Psoas muscle (tissue), 8 donors: ENCODE results near the gene PTPN1. TPM values are rescaled to one million over a fixed set of nuclear protein-coding genes. Genes with fewer than 3 reads are reported as not detected.

Source experiments
- ATAC-seq, 4 donors: fragments of 200-7000 bp; cut with Tn5 transposase; one replicate each; pipeline ENCODE4 v1.9.1; 2020; ENCODE audit warnings: moderate library complexity in 3 of 4, mild to moderate bottlenecking in 2 of 4
- DNase-seq, 2 donors: peaks; one replicate each; pipeline ENCODE4 v3.0.0-alpha.2; 2020
- H3K27ac ChIP-seq: fragments of 200-600 bp; one replicate; pipeline ENCODE4 v1.8.0; 2022
- H3K27me3 ChIP-seq, 3 donors: fragments of 200-600 bp in 1 of 3; one replicate each; pipeline versions ENCODE4 v1.6.1 to v1.8.0; 2013 to 2022; ENCODE audit warnings: low read length in 2 of 3, mild to moderate bottlenecking in 2 of 3, moderate library complexity in 1 of 3; ENCODE audit not compliant: insufficient read depth in 3 of 3
- H3K36me3 ChIP-seq, 2 donors: fragments of 200-600 bp in 1 of 2; one replicate each; pipeline versions ENCODE4 v1.6.1 to v1.8.0; 2013 to 2022; ENCODE audit warnings: low read depth in 1 of 2, mild to moderate bottlenecking in 1 of 2, moderate library complexity in 1 of 2; ENCODE audit not compliant: insufficient read depth in 1 of 2
- H3K4me1 ChIP-seq: fragments of 200-600 bp; one replicate; pipeline ENCODE4 v1.8.0; 2022
- H3K4me3 ChIP-seq: fragments of 200-600 bp; one replicate; pipeline ENCODE4 v1.8.0; 2022; ENCODE audit warnings: mild to moderate bottlenecking
- H3K9me3 ChIP-seq: fragments of 200-600 bp; one replicate; pipeline ENCODE4 v1.8.0; 2022
- WGBS, 3 donors: extraction: QIAGEN DNeasy Blood & Tissue Kit; methylation state at CpG; one replicate each; pipeline versions ENCODE4 v1.1.6 to v1.1.7; 2013; 5-methylcytosine and 5-hydroxymethylcytosine counted together
- intact Hi-C, 2 donors: fragments of 100-400 bp; cut with DNase I; formaldehyde crosslinking; loops; one replicate each; pipeline versions ENCODE4 v1.11.0 to v1.14.2; 2022
- polyA plus RNA-seq, 3 donors: library from polyadenylated mRNA; stranded (reverse); fragments of 200-250 nt; gene quantifications; one replicate each; pipeline ENCODE4 v1.2.3, GENCODE V29; 2013
- total RNA-seq, 4 donors: library from RNA; stranded (reverse); fragmentation: NEBNext Ultra II Directional in 2 of 4; extraction: Animal tissue kit (Norgen Biotek cat#: 25700) in 2 of 4; gene quantifications; one replicate each; pipeline versions ENCODE4 v1.2.1 to v1.2.4, GENCODE V29; 2021 to 2023
- TF ChIP-seq, protein P1 (sequence below): fragments of 200-600 bp; IDR thresholded peaks from one replicate; pipeline ENCODE4 v1.8.0; 2022; ENCODE audit warnings: antibody characterized with exemption
- donor health status: healthy with polysubstance abuse.
- donor health status: DM: no; HTN: no; CAD: no; lungs with moderate emphysema.
- donor health status: Bipolar disorder and iron deficiency.
- donor health status: healthy.
- donor health status: DM: yes; HTN: yes; CAD: no.
- donor health status: DM: no; HTN: no; CAD: no.
- donor health status: DM: no; HTN: no; CAD: no.
- donor health status: DM: yes; HTN: yes; CAD: no.

The PTPN1 gene
- total and polyA plus RNA-seq, 7 donors: 28.7 to 112 (median 46.1) TPM

DNA sequence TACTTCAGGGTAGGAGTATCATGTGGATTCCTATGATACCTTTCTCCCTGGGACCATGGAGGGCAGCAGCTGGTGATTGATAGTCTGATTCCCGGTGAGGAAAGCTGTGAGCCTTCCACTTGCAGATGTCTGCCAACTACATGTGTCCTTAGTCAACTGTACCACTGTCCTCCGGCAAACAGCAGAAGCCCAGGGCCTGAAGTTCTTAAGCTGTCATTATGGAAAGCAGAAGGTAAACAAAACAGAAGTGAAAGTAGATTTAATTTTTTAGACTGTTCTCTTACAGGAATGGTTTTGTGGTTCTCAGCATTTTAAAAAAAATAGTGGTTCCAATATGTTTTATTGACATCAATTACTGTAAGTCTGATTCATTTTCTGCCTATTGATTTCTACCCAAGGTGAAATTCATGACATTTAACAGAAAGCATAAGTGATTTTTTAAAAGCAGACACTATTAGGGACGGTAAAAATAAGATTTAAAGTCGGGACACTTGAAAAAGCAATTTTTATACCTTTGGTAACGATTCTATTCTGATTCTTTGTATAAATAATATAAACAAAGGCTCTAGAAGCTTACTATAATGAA is 36.6 kb downstream of the PTPN1 start:
- WGBS, 3 donors: 61 to 69% (median 65%) methylated on average over 5 of the region's 5 CpGs
- Histone ChIP-seq H3K9me3 (no peaks in the 10 kb centered on the region), H3K27me3 (no peaks in the 10 kb centered on the region), H3K4me1 (peaks cover 49% of the 10 kb centered on the region), H3K27ac (peak overlapping the region; percentile 8), H3K36me3 (peaks cover 7 to 13% of the 10 kb centered on the region in 2 donors), H3K4me3 (no peak overlapping the region)
- TF ChIP-seq, protein P1, sequence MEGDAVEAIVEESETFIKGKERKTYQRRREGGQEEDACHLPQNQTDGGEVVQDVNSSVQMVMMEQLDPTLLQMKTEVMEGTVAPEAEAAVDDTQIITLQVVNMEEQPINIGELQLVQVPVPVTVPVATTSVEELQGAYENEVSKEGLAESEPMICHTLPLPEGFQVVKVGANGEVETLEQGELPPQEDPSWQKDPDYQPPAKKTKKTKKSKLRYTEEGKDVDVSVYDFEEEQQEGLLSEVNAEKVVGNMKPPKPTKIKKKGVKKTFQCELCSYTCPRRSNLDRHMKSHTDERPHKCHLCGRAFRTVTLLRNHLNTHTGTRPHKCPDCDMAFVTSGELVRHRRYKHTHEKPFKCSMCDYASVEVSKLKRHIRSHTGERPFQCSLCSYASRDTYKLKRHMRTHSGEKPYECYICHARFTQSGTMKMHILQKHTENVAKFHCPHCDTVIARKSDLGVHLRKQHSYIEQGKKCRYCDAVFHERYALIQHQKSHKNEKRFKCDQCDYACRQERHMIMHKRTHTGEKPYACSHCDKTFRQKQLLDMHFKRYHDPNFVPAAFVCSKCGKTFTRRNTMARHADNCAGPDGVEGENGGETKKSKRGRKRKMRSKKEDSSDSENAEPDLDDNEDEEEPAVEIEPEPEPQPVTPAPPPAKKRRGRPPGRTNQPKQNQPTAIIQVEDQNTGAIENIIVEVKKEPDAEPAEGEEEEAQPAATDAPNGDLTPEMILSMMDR: no peak
- DNase-seq (no peak), ATAC-seq (peak; percentile 34 to 78 (median 72))
- intact Hi-C loops: no loop called here

DNA sequence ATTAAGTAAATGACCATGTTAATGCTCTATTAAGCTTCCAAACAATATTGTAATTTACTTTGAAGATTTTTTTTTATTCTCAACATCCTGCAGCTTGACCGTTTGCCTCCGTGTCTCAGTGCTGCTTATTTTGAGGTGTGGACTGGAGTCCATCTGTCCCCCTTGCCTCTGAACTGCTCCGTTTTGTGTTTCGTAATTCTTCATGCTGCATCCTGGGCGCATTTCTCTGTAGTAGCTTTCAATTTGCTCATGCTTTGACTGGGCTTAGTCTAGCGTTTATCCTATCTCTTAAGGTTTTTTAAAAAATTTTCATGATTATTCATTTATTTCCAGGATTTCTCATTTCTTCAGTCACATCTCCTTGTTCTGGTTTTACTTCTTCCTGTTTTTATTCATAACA is 37.8 kb downstream of the PTPN1 start:
- H3K4me3 ChIP-seq: no peak overlapping the region
- H3K9me3 ChIP-seq: no peaks in the 10 kb centered on the region
- DNase-seq: no peak
- TF ChIP-seq, protein P1: no peak
- intact Hi-C loops: no loop called here
- 71 to 87% (median 75%) methylated on average over 6 of the region's 6 CpGs for WGBS, 3 donors
- H3K4me1 ChIP-seq: peaks cover 39% of the 10 kb centered on the region
- H3K27ac ChIP-seq: no peak overlapping the region
- H3K27me3 ChIP-seq: no peaks in the 10 kb centered on the region
- ATAC-seq: no peak
- peaks cover 7 to 13% of the 10 kb centered on the region in 2 donors for H3K36me3 ChIP-seq

DNA sequence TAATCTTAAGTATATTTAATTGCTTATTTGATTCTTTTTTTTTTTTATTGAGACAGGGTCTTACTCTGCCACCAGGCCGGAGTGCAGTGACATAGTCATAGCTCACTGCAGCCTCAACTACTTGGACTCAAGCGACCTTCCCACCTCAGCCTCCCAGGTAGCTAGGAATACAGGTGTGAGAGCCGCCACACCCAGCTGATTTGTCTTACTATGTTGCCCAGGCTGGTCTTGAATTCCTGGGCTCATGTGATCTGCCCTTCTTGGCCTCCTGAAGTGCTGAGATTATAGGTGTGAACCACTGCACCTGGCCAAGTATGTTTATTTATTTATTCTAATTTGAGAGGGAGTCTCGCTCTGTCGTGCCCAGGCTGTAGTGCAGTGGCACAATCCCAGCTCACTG is 38.2 kb downstream of the PTPN1 start:
- H3K9me3 ChIP-seq: no peaks in the 10 kb centered on the region
- peaks cover 7 to 13% of the 10 kb centered on the region in 2 donors for H3K36me3 ChIP-seq
- no peak for ATAC-seq
- H3K27ac ChIP-seq: no peak overlapping the region
- H3K4me1 ChIP-seq: peaks cover 34% of the 10 kb centered on the region
- DNase-seq: no peak
- H3K27me3 ChIP-seq: no peaks in the 10 kb centered on the region
- H3K4me3 ChIP-seq: no peak overlapping the region
- TF ChIP-seq, protein P1: no peak
- WGBS, 3 donors: 83 to 92% (median 85%) methylated on average over 5 of the region's 5 CpGs
- intact Hi-C loops: no loop called here

DNA sequence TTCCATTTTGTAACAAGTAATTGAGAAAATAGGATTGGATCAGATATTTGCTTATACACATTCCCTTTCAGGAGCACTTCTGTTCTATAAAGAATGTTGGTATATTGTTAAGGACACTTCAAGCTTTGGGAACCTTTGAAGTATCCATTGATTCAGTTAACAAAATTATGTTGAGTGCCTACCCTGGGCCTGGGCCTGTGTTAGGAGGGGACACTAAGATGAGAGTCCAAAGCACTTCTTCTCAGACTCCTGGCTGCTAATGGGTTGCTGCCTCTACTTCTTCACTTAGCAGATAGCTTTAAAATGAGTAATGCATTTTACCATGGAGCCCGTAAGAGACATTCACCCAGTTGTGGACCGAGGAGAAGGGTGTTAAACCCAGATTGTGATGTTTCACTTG is 40.3 kb downstream of the PTPN1 start:
- no peaks in the 10 kb centered on the region for H3K27me3 ChIP-seq
- H3K4me1 ChIP-seq: peaks cover 32% of the 10 kb centered on the region
- intact Hi-C loops: no loop called here
- H3K4me3 ChIP-seq: no peak overlapping the region
- no peaks in the 10 kb centered on the region for H3K9me3 ChIP-seq
- no peak overlapping the region for H3K27ac ChIP-seq
- H3K36me3 ChIP-seq: peaks cover 7 to 13% of the 10 kb centered on the region in 2 donors
- 78 to 92% (median 83%) methylated on average over 2 of the region's 2 CpGs for WGBS, 3 donors
- TF ChIP-seq, protein P1: no peak
- no peak for ATAC-seq
- no peak for DNase-seq

DNA sequence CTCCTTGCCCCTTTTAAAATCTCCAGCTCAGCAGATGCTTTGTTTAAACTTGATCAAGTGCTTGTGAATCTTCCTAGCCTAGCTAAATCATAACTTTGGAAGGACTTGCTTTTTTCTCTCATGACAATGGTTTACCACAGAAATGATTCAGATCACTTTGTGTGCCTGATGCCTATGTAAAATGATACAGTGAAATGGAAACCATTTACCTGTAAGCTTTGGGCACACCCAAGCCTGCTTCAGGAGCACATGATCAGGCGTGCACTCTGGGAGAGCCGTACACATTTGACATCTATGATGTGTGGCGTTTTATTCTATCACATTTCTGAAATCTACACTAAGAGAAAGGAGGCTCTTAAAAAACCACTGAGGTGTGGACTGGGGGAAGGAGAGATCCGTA is 41.1 kb downstream of the PTPN1 start:
- H3K4me1 ChIP-seq: peaks cover 28% of the 10 kb centered on the region
- DNase-seq (no peak), ATAC-seq (no peak)
- no peaks in the 10 kb centered on the region for H3K27me3 ChIP-seq
- intact Hi-C loops: no loop called here
- 91 to 98% (median 96%) methylated on average over 4 of the region's 4 CpGs for WGBS, 3 donors
- no peaks in the 10 kb centered on the region for H3K9me3 ChIP-seq
- H3K36me3 ChIP-seq: peaks cover 10 to 13% of the 10 kb centered on the region in 2 donors
- H3K27ac ChIP-seq: no peak overlapping the region
- TF ChIP-seq, protein P1: no peak
- H3K4me3 ChIP-seq: no peak overlapping the region
